H9 (cell line): ENCODE measurements around the gene MEPCE. TPM values are rescaled to one million over a fixed set of nuclear protein-coding genes. Genes with fewer than 3 reads are reported as not detected.

Source experiments
- DNase-seq: peaks from one replicate; pipeline ENCODE4 v3.0.0-alpha.2; 2017
- H2AFZ ChIP-seq: one replicate; pipeline ENCODE4 v1.6.1; 2013; ENCODE audit warnings: mild to moderate bottlenecking, low read length, control low read depth, moderate library complexity
- H2AK5ac ChIP-seq: 2 replicates; pipeline ENCODE4 v1.6.1; 2013; ENCODE audit warnings: low read length, control low read depth, mixed read lengths; ENCODE audit not compliant: insufficient read length
- H2BK120ac ChIP-seq: one replicate; pipeline ENCODE4 v1.6.1; 2013; ENCODE audit warnings: low read depth, mild to moderate bottlenecking, low read length, control low read depth, inconsistent platforms; ENCODE audit not compliant: poor library complexity, severe bottlenecking
- H2BK12ac ChIP-seq: 2 replicates; pipeline ENCODE4 v1.6.1; 2013; ENCODE audit warnings: low read length, control low read depth, mixed read lengths, low read depth; ENCODE audit not compliant: insufficient read length
- H2BK15ac ChIP-seq: 2 replicates; pipeline ENCODE4 v1.6.1; 2013; ENCODE audit warnings: low read depth, low read length, control low read depth
- H2BK20ac ChIP-seq: one replicate; pipeline ENCODE4 v1.6.1; 2013; ENCODE audit warnings: low read depth, mild to moderate bottlenecking, low read length, control low read depth, inconsistent platforms; ENCODE audit not compliant: poor library complexity, severe bottlenecking
- H2BK5ac ChIP-seq: 2 replicates; pipeline ENCODE4 v1.6.1; 2013; ENCODE audit warnings: low read length, control low read depth, mixed read lengths; ENCODE audit not compliant: insufficient read length
- H3K14ac ChIP-seq: 2 replicates; pipeline ENCODE4 v1.6.1; 2013; ENCODE audit warnings: low read length, control low read depth; ENCODE audit not compliant: insufficient read depth
- H3K18ac ChIP-seq: 2 replicates; pipeline ENCODE4 v1.6.1; 2013; ENCODE audit warnings: low read depth, mild to moderate bottlenecking, mixed read lengths, low read length, control low read depth; ENCODE audit not compliant: insufficient read length
- H3K23ac ChIP-seq: 2 replicates; pipeline ENCODE4 v1.6.1; 2013; ENCODE audit warnings: low read length, control low read depth, mixed read lengths, low read depth; ENCODE audit not compliant: insufficient read length
- H3K23me2 ChIP-seq: 2 replicates; pipeline ENCODE4 v1.6.1; 2013; ENCODE audit warnings: low read depth, mild to moderate bottlenecking, mixed read lengths, low read length, control low read depth; ENCODE audit not compliant: insufficient read length, poor library complexity, severe bottlenecking
- H3K27ac ChIP-seq: 2 replicates; pipeline ENCODE4 v1.5.1; 2013; ENCODE audit warnings: low read length, control low read depth, mixed read lengths, low read depth; ENCODE audit not compliant: insufficient read length
- H3K27me3 ChIP-seq: 2 replicates; pipeline ENCODE4 v1.6.1; 2013; ENCODE audit warnings: low read length, control low read depth, inconsistent platforms; ENCODE audit not compliant: insufficient read depth
- H3K4ac ChIP-seq: 2 replicates; pipeline ENCODE4 v1.6.1; 2013; ENCODE audit warnings: low read depth, mild to moderate bottlenecking, control low read depth, inconsistent platforms, low read length, moderate library complexity
- H3K4me1 ChIP-seq: 2 replicates; pipeline ENCODE4 v1.6.1; 2013; ENCODE audit warnings: low read length, control low read depth, inconsistent platforms; ENCODE audit not compliant: insufficient read depth
- H3K4me2 ChIP-seq: 2 replicates; pipeline ENCODE4 v1.6.1; 2013; ENCODE audit warnings: low read length, control low read depth, mixed read lengths; ENCODE audit not compliant: insufficient read length, insufficient read depth
- H3K56ac ChIP-seq: 2 replicates; pipeline ENCODE4 v1.6.1; 2013; ENCODE audit warnings: low read depth, mild to moderate bottlenecking, mixed read lengths, low read length, control low read depth; ENCODE audit not compliant: insufficient read length
- H3K79me1 ChIP-seq: 2 replicates; pipeline ENCODE4 v1.6.1; 2013; ENCODE audit warnings: low read depth, mild to moderate bottlenecking, moderate library complexity, low read length, control low read depth, inconsistent platforms; ENCODE audit not compliant: insufficient read depth, poor library complexity, severe bottlenecking
- H3K79me2 ChIP-seq: 2 replicates; pipeline ENCODE4 v1.6.1; 2013; ENCODE audit warnings: low read length, control low read depth, inconsistent platforms; ENCODE audit not compliant: insufficient read depth
- H3K9ac ChIP-seq: 2 replicates; pipeline ENCODE4 v1.6.1; 2013; ENCODE audit warnings: low read length, control low read depth, mixed read lengths; ENCODE audit not compliant: insufficient read length; ENCODE audit errors: extremely low read depth
- H3K9me3 ChIP-seq: one replicate; pipeline ENCODE4 v1.6.1; 2013; ENCODE audit warnings: low read depth, low read length, inconsistent platforms; ENCODE audit not compliant: control insufficient read depth
- H3T11ph ChIP-seq: one replicate; pipeline ENCODE4 v1.6.1; 2013; ENCODE audit warnings: mild to moderate bottlenecking, low read length, control low read depth, inconsistent platforms
- H4K20me1 ChIP-seq: one replicate; pipeline ENCODE4 v1.6.1; 2013; ENCODE audit not compliant: control insufficient read depth, insufficient read length, insufficient read depth
- H4K5ac ChIP-seq: 2 replicates; pipeline ENCODE4 v1.6.1; 2013; ENCODE audit warnings: low read depth, mild to moderate bottlenecking, mixed read lengths, low read length, control low read depth; ENCODE audit not compliant: insufficient read length
- H4K8ac ChIP-seq: replicated peaks from 2 replicates; pipeline ENCODE4 v1.6.1; 2013; ENCODE audit warnings: low read length, control low read depth, mixed read lengths, low read depth; ENCODE audit not compliant: insufficient read length
- H4K91ac ChIP-seq: 2 replicates; pipeline ENCODE4 v1.6.1; 2013; ENCODE audit warnings: low read depth, mild to moderate bottlenecking, moderate library complexity, mixed read lengths, low read length, control low read depth; ENCODE audit not compliant: insufficient read length
- H3K27ac Mint-ChIP-seq, 3 experiments: 2 replicates in 2 of 3; 3 replicates in 1 of 3; pipeline ENCODE4 v1.8.0; 2020 to 2021; ENCODE audit warnings: mixed read lengths in 3 of 3, mild to moderate bottlenecking in 1 of 3, moderate library complexity in 1 of 3
- H3K27me3 Mint-ChIP-seq: 2 replicates; pipeline ENCODE4 v1.8.0; 2021; ENCODE audit warnings: low read depth, mild to moderate bottlenecking, moderate library complexity, mixed read lengths
- H3K36me3 Mint-ChIP-seq, 3 experiments: 2 replicates in 2 of 3; 3 replicates in 1 of 3; pipeline ENCODE4 v1.8.0; 2020 to 2021; ENCODE audit warnings: low read depth in 3 of 3, mixed read lengths in 3 of 3; ENCODE audit not compliant: insufficient read depth in 1 of 3
- H3K4me1 Mint-ChIP-seq, 2 experiments: 2 replicates each; pipeline ENCODE4 v1.8.0; 2020; ENCODE audit warnings: mixed read lengths in 2 of 2
- H3K4me3 Mint-ChIP-seq, 2 experiments: 2 replicates in 1 of 2; 3 replicates in 1 of 2; pipeline ENCODE4 v1.8.0; 2020 to 2021; ENCODE audit warnings: mild to moderate bottlenecking in 2 of 2, mixed read lengths in 2 of 2, moderate library complexity in 1 of 2
- H3K9me3 Mint-ChIP-seq, 2 experiments: 2 replicates in 1 of 2; 3 replicates in 1 of 2; pipeline ENCODE4 v1.8.0; 2020; ENCODE audit warnings: mild to moderate bottlenecking in 2 of 2, mixed read lengths in 2 of 2, moderate library complexity in 1 of 2
- WGBS: extraction: QIAGEN DNeasy Blood & Tissue Kit; methylation state at CpG from one replicate; pipeline ENCODE4 v1.1.7; 2013; ENCODE audit warnings: missing lambda C conversion rate, low lambda C conversion rate, mixed read lengths; ENCODE audit not compliant: insufficient read length; ENCODE audit errors: extremely low coverage; 5-methylcytosine and 5-hydroxymethylcytosine counted together
- total RNA-seq: library from RNA; stranded (reverse); gene quantifications from 2 replicates; pipeline ENCODE4 v1.2.1, GENCODE V29; 2021
- TF ChIP-seq, protein P1 (sequence below): fragments of 200-600 bp; sonication (generic); conservative IDR thresholded peaks from 3 replicates; pipeline ENCODE4 v1.8.0; 2021; ENCODE audit warnings: antibody characterized with exemption, mild to moderate bottlenecking

Gene MEPCE
- total RNA-seq, 1 experiment from 2014 or later = 68.0 TPM

GRCh38 chr7:100390286-100391009 is 39.2 kb upstream of the MEPCE start:
- no peak overlapping the region for H4K5ac ChIP-seq
- H2BK5ac ChIP-seq = no peak overlapping the region
- peaks cover 24% of the 10 kb centered on the region for H3K27me3 Mint-ChIP-seq
- H3K23ac ChIP-seq = no peak overlapping the region
- H3K9me3 ChIP-seq = no peaks in the 10 kb centered on the region
- H3K79me2 ChIP-seq = no peaks in the 10 kb centered on the region
- no peak overlapping the region for H3K18ac ChIP-seq
- no peak overlapping the region for H3K14ac ChIP-seq
- H3K4me2 ChIP-seq = no peak overlapping the region
- no CpG with 5 or more reads among the region's 3 CpGs for WGBS
- no peaks in the 10 kb centered on the region for H3K4me1 ChIP-seq
- H2AK5ac ChIP-seq = no peak overlapping the region
- no peaks in the 10 kb centered on the region for H3K9me3 Mint-ChIP-seq
- no peak overlapping the region for H3K56ac ChIP-seq
- no peak for DNase-seq
- no peak overlapping the region; a peak in 1 of 5 replicates for H3K4me3 Mint-ChIP-seq
- peaks cover 9 to 22% of the 10 kb centered on the region in 2 experiments for H3K4me1 Mint-ChIP-seq
- no peak overlapping the region for H2BK12ac ChIP-seq
- no peaks in the 10 kb centered on the region for H3K79me1 ChIP-seq
- no peaks in the 10 kb centered on the region for H3K36me3 Mint-ChIP-seq
- H3K27ac Mint-ChIP-seq = peak overlapping the region in 1 of 3 experiments; percentile 68; a peak in 1 of 7 replicates
- no peak overlapping the region for H4K8ac ChIP-seq
- no peak overlapping the region for H3K9ac ChIP-seq
- no peak overlapping the region for H3T11ph ChIP-seq
- H2BK15ac ChIP-seq = no peak overlapping the region
- no peak overlapping the region for H3K27ac ChIP-seq
- H2AFZ ChIP-seq = no peak overlapping the region
- H4K20me1 ChIP-seq = no peaks in the 10 kb centered on the region
- no peak overlapping the region for H2BK120ac ChIP-seq
- no peak overlapping the region for H2BK20ac ChIP-seq
- H3K27me3 ChIP-seq = no peaks in the 10 kb centered on the region
- no peaks in the 10 kb centered on the region for H3K23me2 ChIP-seq
- H3K4ac ChIP-seq = no peak overlapping the region
- TF ChIP-seq, protein P1, sequence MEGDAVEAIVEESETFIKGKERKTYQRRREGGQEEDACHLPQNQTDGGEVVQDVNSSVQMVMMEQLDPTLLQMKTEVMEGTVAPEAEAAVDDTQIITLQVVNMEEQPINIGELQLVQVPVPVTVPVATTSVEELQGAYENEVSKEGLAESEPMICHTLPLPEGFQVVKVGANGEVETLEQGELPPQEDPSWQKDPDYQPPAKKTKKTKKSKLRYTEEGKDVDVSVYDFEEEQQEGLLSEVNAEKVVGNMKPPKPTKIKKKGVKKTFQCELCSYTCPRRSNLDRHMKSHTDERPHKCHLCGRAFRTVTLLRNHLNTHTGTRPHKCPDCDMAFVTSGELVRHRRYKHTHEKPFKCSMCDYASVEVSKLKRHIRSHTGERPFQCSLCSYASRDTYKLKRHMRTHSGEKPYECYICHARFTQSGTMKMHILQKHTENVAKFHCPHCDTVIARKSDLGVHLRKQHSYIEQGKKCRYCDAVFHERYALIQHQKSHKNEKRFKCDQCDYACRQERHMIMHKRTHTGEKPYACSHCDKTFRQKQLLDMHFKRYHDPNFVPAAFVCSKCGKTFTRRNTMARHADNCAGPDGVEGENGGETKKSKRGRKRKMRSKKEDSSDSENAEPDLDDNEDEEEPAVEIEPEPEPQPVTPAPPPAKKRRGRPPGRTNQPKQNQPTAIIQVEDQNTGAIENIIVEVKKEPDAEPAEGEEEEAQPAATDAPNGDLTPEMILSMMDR = no peak
- no peak overlapping the region for H4K91ac ChIP-seq
